MM.1S (cell line): Measurements from ENCODE around the gene ECI2.

Experiments used
- EZH2 ChIP-seq: fragments of 300-600 bp; sonication (generic); optimal IDR thresholded peaks from 2 replicates; pipeline ENCODE3; 2017; ENCODE audit warnings: low read depth, mild to moderate bottlenecking, antibody characterized with exemption, low read length, mixed read lengths
- EZH2phosphoT487 ChIP-seq: fragments of 300-600 bp; sonication (generic); IDR thresholded peaks from 2 replicates; pipeline ENCODE4 v1.6.1; 2018; ENCODE audit warnings: antibody characterized with exemption, low read length
- TF ChIP-seq, protein P1 (sequence below): fragments of 300-600 bp; sonication (generic); IDR thresholded peaks from 2 replicates; pipeline ENCODE4 v1.5.1; 2016; ENCODE audit warnings: antibody characterized with exemption, low read length, mixed read lengths

DNA sequence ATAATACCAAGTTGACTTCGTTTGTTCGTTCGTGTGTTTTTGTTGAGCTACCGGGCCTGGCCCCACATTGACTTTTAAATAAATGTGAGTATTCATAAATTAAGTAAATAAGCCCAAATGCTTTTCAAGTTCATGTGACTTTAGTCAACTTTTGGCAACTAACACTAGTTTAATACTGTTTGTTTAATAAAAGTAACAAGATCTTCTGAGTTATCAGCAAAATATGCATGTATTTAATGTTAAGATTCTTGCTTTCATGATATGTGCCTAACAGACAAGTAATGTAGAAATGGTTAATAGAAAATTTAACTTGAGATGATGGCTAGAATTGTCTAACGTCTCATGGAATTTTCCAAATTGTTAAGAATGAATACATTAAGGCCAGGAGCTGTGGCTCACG is 38.7 kb upstream of the ECI2 start:
- TF ChIP-seq, protein P1, sequence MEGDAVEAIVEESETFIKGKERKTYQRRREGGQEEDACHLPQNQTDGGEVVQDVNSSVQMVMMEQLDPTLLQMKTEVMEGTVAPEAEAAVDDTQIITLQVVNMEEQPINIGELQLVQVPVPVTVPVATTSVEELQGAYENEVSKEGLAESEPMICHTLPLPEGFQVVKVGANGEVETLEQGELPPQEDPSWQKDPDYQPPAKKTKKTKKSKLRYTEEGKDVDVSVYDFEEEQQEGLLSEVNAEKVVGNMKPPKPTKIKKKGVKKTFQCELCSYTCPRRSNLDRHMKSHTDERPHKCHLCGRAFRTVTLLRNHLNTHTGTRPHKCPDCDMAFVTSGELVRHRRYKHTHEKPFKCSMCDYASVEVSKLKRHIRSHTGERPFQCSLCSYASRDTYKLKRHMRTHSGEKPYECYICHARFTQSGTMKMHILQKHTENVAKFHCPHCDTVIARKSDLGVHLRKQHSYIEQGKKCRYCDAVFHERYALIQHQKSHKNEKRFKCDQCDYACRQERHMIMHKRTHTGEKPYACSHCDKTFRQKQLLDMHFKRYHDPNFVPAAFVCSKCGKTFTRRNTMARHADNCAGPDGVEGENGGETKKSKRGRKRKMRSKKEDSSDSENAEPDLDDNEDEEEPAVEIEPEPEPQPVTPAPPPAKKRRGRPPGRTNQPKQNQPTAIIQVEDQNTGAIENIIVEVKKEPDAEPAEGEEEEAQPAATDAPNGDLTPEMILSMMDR, result no peak
- TF ChIP-seq EZH2phosphoT487 (no peak), EZH2 (no peak)
